OCI-LY1 (cell line): ENCODE data around the gene SOCS6.
A peak's percentile ranks its signal among the peaks of the same experiment; 100 is the strongest.

Experiments used
- H2AFZ ChIP-seq: fragments of 200-600 bp; sonication (generic), shearing (Covaris generic); 2 replicates; pipeline ENCODE4 v1.6.0; 2014; ENCODE audit warnings: antibody characterized with exemption, mild to moderate bottlenecking, low read length
- H3F3A ChIP-seq: fragments of 200-600 bp; sonication (generic), shearing (Covaris generic); 2 replicates; pipeline ENCODE4 v1.6.0; 2014; ENCODE audit warnings: mild to moderate bottlenecking, antibody characterized with exemption, low read length, moderate library complexity; ENCODE audit not compliant: insufficient read depth
- H3K27ac ChIP-seq: fragments of 200-600 bp; sonication (generic); 2 replicates; pipeline ENCODE4 v1.5.1; 2014; ENCODE audit warnings: low read length, mixed run types, mild to moderate bottlenecking, low read depth; ENCODE audit not compliant: poor library complexity, severe bottlenecking
- H3K27me3 ChIP-seq: fragments of 200-600 bp; sonication (generic); 2 replicates; pipeline ENCODE4 v1.6.0; 2014; ENCODE audit warnings: antibody characterized with exemption, mild to moderate bottlenecking, low read length, moderate library complexity; ENCODE audit not compliant: insufficient read depth
- H3K36me3 ChIP-seq: fragments of 200-600 bp; sonication (generic); 2 replicates; pipeline ENCODE4 v1.6.1; 2014; ENCODE audit warnings: mild to moderate bottlenecking, antibody characterized with exemption, low read length, moderate library complexity, mixed read lengths; ENCODE audit not compliant: insufficient read depth
- H3K4me1 ChIP-seq: fragments of 200-600 bp; sonication (generic); 2 replicates; pipeline ENCODE4 v1.5.1; 2014; ENCODE audit warnings: mild to moderate bottlenecking, low read length, moderate library complexity; ENCODE audit not compliant: insufficient read depth, severe bottlenecking
- H3K4me2 ChIP-seq: fragments of 200-600 bp; sonication (generic), shearing (Covaris generic); 2 replicates; pipeline ENCODE4 v1.6.1; 2014; ENCODE audit warnings: low read length
- H3K4me3 ChIP-seq: fragments of 200-600 bp; sonication (generic); 2 replicates; pipeline ENCODE4 v1.5.1; 2014; ENCODE audit warnings: low read length, low read depth, mild to moderate bottlenecking, mixed read lengths; ENCODE audit not compliant: poor library complexity, severe bottlenecking
- H3K79me2 ChIP-seq: fragments of 200-600 bp; shearing (Covaris generic); 2 replicates; pipeline ENCODE4 v1.6.1; 2016; ENCODE audit warnings: mixed run types, low read length, mixed read lengths; ENCODE audit not compliant: insufficient read depth
- H3K9ac ChIP-seq: fragments of 200-600 bp; sonication (generic), shearing (Covaris generic); 2 replicates; pipeline ENCODE4 v1.6.1; 2014; ENCODE audit warnings: mild to moderate bottlenecking, low read length, mixed read lengths
- H3K9me2 ChIP-seq: fragments of 200-600 bp; sonication (generic), shearing (Covaris generic); 2 replicates; pipeline ENCODE4 v1.6.1; 2014; ENCODE audit warnings: low read depth, mild to moderate bottlenecking, low read length, mixed read lengths
- H3K9me3 ChIP-seq: fragments of 200-600 bp; shearing (Covaris generic); 2 replicates; pipeline ENCODE4 v1.6.1; 2014; ENCODE audit warnings: low read length, mixed read lengths
- H4K20me1 ChIP-seq: fragments of 200-600 bp; sonication (generic), shearing (Covaris generic); 2 replicates; pipeline ENCODE4 v1.6.0; 2016; ENCODE audit warnings: mild to moderate bottlenecking, low read length; ENCODE audit not compliant: insufficient read depth
- CTCF ChIP-seq: fragments of 200-600 bp; sonication (generic), shearing (Covaris generic); IDR thresholded peaks from 2 replicates; pipeline ENCODE4 v1.5.1; 2017; ENCODE audit warnings: mild to moderate bottlenecking, antibody characterized with exemption, low read length, moderate library complexity, mixed read lengths
- EZH2 ChIP-seq: fragments of 200-600 bp; sonication (generic), shearing (Covaris generic); IDR thresholded peaks from 2 replicates; pipeline ENCODE4 v1.8.0; 2017; ENCODE audit warnings: borderline replicate concordance, mixed run types, mild to moderate bottlenecking, antibody characterized with exemption, low read length, moderate library complexity, mixed read lengths

The SOCS6 gene

DNA sequence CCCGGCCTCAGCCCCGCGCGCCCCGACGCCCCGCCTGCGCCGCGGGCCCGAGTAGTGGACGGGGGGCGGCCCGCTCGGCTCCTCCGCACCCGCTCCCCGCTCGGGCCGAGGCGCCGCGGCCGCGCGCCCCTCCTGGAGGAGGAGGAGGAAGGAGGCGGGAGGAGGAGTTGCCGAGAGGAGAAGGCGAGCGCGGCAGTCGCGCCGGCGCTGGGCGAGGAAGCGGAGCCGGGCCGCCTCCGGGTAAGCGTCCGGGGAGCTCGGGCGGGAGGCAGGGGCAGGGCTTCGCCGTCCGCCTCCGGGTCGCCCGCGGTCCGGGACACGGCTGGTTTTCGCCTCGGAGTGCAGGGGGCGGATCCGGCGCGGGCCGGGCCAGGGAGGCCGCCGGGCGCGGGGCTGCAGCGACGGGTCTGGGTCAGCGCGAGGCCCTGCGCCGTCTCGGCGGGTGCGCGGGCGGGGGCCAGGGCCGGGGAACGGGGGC is at the start of gene SOCS6:
SOCS6 (plus strand) TSS at position 195 of the 478 bp plus-strand sequence. CDS start 35,624 bp downstream, outside the sequence.
- H3K9me3 ChIP-seq, result no peaks in the 10 kb centered on the region
- no peak within 1 kb of the TSS for H3K27ac ChIP-seq
- no peaks in the 10 kb centered on the region for H3F3A ChIP-seq
- H3K4me2 ChIP-seq, result peak within 1 kb of the TSS; percentile 48
- no peaks in the 10 kb centered on the region for H3K36me3 ChIP-seq
- no peaks in the 10 kb centered on the region for H3K79me2 ChIP-seq
- H3K27me3 ChIP-seq, result peaks cover 5% of the 10 kb centered on the region; the same call in 1 of the 2 replicates
- H2AFZ ChIP-seq, result no peak within 1 kb of the TSS
- no peak within 1 kb of the TSS for H3K9ac ChIP-seq
- no peaks in the 10 kb centered on the region for H3K9me2 ChIP-seq
- peaks cover 4% of the 10 kb centered on the region for H3K4me1 ChIP-seq
- no peak for TF ChIP-seq EZH2
- no peak for TF ChIP-seq CTCF
- H3K4me3 ChIP-seq, result peak within 1 kb of the TSS; percentile 45
- H4K20me1 ChIP-seq, result no peaks in the 10 kb centered on the region

GRCh38 chr18:70243131-70243929 is 45.5 kb upstream of the SOCS6 start:
- Histone ChIP-seq H3K4me1 (no peaks in the 10 kb centered on the region), H3K4me3 (no peak overlapping the region), H3K9me3 (no peaks in the 10 kb centered on the region), H3K36me3 (no peaks in the 10 kb centered on the region), H3K27ac (no peak overlapping the region), H3K79me2 (no peaks in the 10 kb centered on the region), H3K9ac (no peak overlapping the region), H3K4me2 (no peak overlapping the region), H2AFZ (no peak overlapping the region), H4K20me1 (no peaks in the 10 kb centered on the region), H3K27me3 (no peaks in the 10 kb centered on the region), H3K9me2 (no peaks in the 10 kb centered on the region), H3F3A (no peaks in the 10 kb centered on the region)
- TF ChIP-seq CTCF, result no peak
- TF ChIP-seq EZH2, result no peak

DNA sequence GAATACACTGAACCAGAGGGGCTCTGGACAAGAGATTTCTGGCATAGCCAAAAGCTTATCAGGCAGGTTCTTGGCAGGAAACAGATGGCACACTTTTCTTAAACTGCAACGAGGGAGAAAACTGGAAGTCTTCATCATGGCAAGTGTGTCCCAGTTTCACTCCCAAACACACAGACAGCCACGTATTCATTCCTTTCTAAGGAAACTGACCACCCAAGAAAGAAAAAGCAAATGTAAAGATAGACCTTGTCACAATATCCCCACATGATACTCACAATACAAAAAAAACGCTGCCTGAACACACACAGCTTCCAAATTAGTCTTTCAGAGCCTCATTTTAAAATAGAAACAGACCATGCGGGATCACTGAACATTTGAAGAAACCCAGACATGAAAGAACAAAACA is 42.8 kb upstream of the SOCS6 start:
- no peaks in the 10 kb centered on the region for H3K79me2 ChIP-seq
- H3F3A ChIP-seq, result no peaks in the 10 kb centered on the region
- no peak overlapping the region for H3K27ac ChIP-seq
- H3K4me1 ChIP-seq, result no peaks in the 10 kb centered on the region
- no peaks in the 10 kb centered on the region for H3K36me3 ChIP-seq
- H3K4me2 ChIP-seq, result no peak overlapping the region
- no peaks in the 10 kb centered on the region for H4K20me1 ChIP-seq
- no peaks in the 10 kb centered on the region for H3K9me3 ChIP-seq
- H3K27me3 ChIP-seq, result no peaks in the 10 kb centered on the region
- H2AFZ ChIP-seq, result no peak overlapping the region
- TF ChIP-seq CTCF (no peak), EZH2 (no peak)
- H3K4me3 ChIP-seq, result no peak overlapping the region
- no peak overlapping the region for H3K9ac ChIP-seq
- H3K9me2 ChIP-seq, result no peaks in the 10 kb centered on the region
